ENCODE results near the gene CHD8.

Gene CHD8

GRCh38 chr14:21352587-21352986 is 103.3 kb downstream of the CHD8 start:
- no peaks in the 10 kb centered on the region for H3K27me3 ChIP-seq (replicated peaks)
- in situ Hi-C loops (cut with HindIII; ENCODE audit: low pct_ligation_motif_present, low sequenced_read_pairs) = no loop called here
- H3K36me3 ChIP-seq (replicated peaks) = peaks cover 62% of the 10 kb centered on the region
- H3K27ac ChIP-seq = no peak overlapping the region
- no peak overlapping the region for H3K4me3 ChIP-seq (ENCODE audit: low read depth, low read length)
- no peak for DNase-seq
- no peak for TF ChIP-seq CTCF (IDR thresholded peaks at IDR 0.05; ENCODE audit: low read depth, low read length, missing control alignments)

- no peaks in the 10 kb centered on the region for H3K27me3 ChIP-seq (replicated peaks)
- H3K27ac ChIP-seq = no peak overlapping the region
- no peak for DNase-seq
- in situ Hi-C loops (cut with HindIII; ENCODE audit: low pct_ligation_motif_present, low sequenced_read_pairs) = no loop called here
- TF ChIP-seq CTCF (IDR thresholded peaks at IDR 0.05; ENCODE audit: low read depth, low read length, missing control alignments) = no peak
- peaks cover 44% of the 10 kb centered on the region for H3K36me3 ChIP-seq (replicated peaks)
- H3K4me3 ChIP-seq (ENCODE audit: low read depth, low read length) = no peak overlapping the region
These were observed 105.4 kb downstream of the CHD8 start for GRCh38 chr14:21350539-21350938.

- H3K4me3 ChIP-seq (ENCODE audit: low read depth, low read length) = no peak overlapping the region
- DNase-seq = no peak
- H3K27me3 ChIP-seq (replicated peaks) = no peaks in the 10 kb centered on the region
- in situ Hi-C loops (cut with HindIII; ENCODE audit: low pct_ligation_motif_present, low sequenced_read_pairs) = no loop called here
- peaks cover 13% of the 10 kb centered on the region for H3K36me3 ChIP-seq (replicated peaks)
- no peak for TF ChIP-seq CTCF (IDR thresholded peaks at IDR 0.05; ENCODE audit: low read depth, low read length, missing control alignments)
- no peak overlapping the region for H3K27ac ChIP-seq
These were observed 108.7 kb downstream of the CHD8 start for GRCh38 chr14:21347201-21347600.

- DNase-seq = no peak
- H3K27me3 ChIP-seq (replicated peaks) = no peaks in the 10 kb centered on the region
- no peak overlapping the region for H3K4me3 ChIP-seq (ENCODE audit: low read depth, low read length)
- no peak overlapping the region for H3K27ac ChIP-seq
- H3K36me3 ChIP-seq (replicated peaks) = peaks cover 9% of the 10 kb centered on the region
- TF ChIP-seq CTCF (IDR thresholded peaks at IDR 0.05; ENCODE audit: low read depth, low read length, missing control alignments) = no peak
- in situ Hi-C loops (cut with HindIII; ENCODE audit: low pct_ligation_motif_present, low sequenced_read_pairs) = no loop called here
These were observed 109.3 kb downstream of the CHD8 start for GRCh38 chr14:21346532-21347135.

GRCh38 chr14:21343035-21343794 is 112.7 kb downstream of the CHD8 start:
- H3K27me3 ChIP-seq (replicated peaks) = no peaks in the 10 kb centered on the region
- in situ Hi-C loops (cut with HindIII; ENCODE audit: low pct_ligation_motif_present, low sequenced_read_pairs) = no loop called here
- DNase-seq = no peak
- H3K36me3 ChIP-seq (replicated peaks) = no peaks in the 10 kb centered on the region
- no peak overlapping the region for H3K4me3 ChIP-seq (ENCODE audit: low read depth, low read length)
- no peak overlapping the region for H3K27ac ChIP-seq
- no peak for TF ChIP-seq CTCF (IDR thresholded peaks at IDR 0.05; ENCODE audit: low read depth, low read length, missing control alignments)
